H9 (cell line): ENCODE measurements around the gene DUSP1. TPM values are rescaled to one million over a fixed set of nuclear protein-coding genes. Genes with fewer than 3 reads are reported as not detected.

Experiments
- DNase-seq: peaks from one replicate; pipeline ENCODE4 v3.0.0-alpha.2; 2017
- H2AFZ ChIP-seq: one replicate; pipeline ENCODE4 v1.6.1; 2013; ENCODE audit warnings: mild to moderate bottlenecking, low read length, control low read depth, moderate library complexity
- H2AK5ac ChIP-seq: 2 replicates; pipeline ENCODE4 v1.6.1; 2013; ENCODE audit warnings: low read length, control low read depth, mixed read lengths; ENCODE audit not compliant: insufficient read length
- H2BK120ac ChIP-seq: one replicate; pipeline ENCODE4 v1.6.1; 2013; ENCODE audit warnings: low read depth, mild to moderate bottlenecking, low read length, control low read depth, inconsistent platforms; ENCODE audit not compliant: poor library complexity, severe bottlenecking
- H2BK12ac ChIP-seq: 2 replicates; pipeline ENCODE4 v1.6.1; 2013; ENCODE audit warnings: low read length, control low read depth, mixed read lengths, low read depth; ENCODE audit not compliant: insufficient read length
- H2BK15ac ChIP-seq: 2 replicates; pipeline ENCODE4 v1.6.1; 2013; ENCODE audit warnings: low read depth, low read length, control low read depth
- H2BK20ac ChIP-seq: one replicate; pipeline ENCODE4 v1.6.1; 2013; ENCODE audit warnings: low read depth, mild to moderate bottlenecking, low read length, control low read depth, inconsistent platforms; ENCODE audit not compliant: poor library complexity, severe bottlenecking
- H2BK5ac ChIP-seq: 2 replicates; pipeline ENCODE4 v1.6.1; 2013; ENCODE audit warnings: low read length, control low read depth, mixed read lengths; ENCODE audit not compliant: insufficient read length
- H3K14ac ChIP-seq: 2 replicates; pipeline ENCODE4 v1.6.1; 2013; ENCODE audit warnings: low read length, control low read depth; ENCODE audit not compliant: insufficient read depth
- H3K18ac ChIP-seq: 2 replicates; pipeline ENCODE4 v1.6.1; 2013; ENCODE audit warnings: low read depth, mild to moderate bottlenecking, mixed read lengths, low read length, control low read depth; ENCODE audit not compliant: insufficient read length
- H3K23ac ChIP-seq: 2 replicates; pipeline ENCODE4 v1.6.1; 2013; ENCODE audit warnings: low read length, control low read depth, mixed read lengths, low read depth; ENCODE audit not compliant: insufficient read length
- H3K23me2 ChIP-seq: 2 replicates; pipeline ENCODE4 v1.6.1; 2013; ENCODE audit warnings: low read depth, mild to moderate bottlenecking, mixed read lengths, low read length, control low read depth; ENCODE audit not compliant: insufficient read length, poor library complexity, severe bottlenecking
- H3K27ac ChIP-seq: 2 replicates; pipeline ENCODE4 v1.5.1; 2013; ENCODE audit warnings: low read length, control low read depth, mixed read lengths, low read depth; ENCODE audit not compliant: insufficient read length
- H3K27me3 ChIP-seq: 2 replicates; pipeline ENCODE4 v1.6.1; 2013; ENCODE audit warnings: low read length, control low read depth, inconsistent platforms; ENCODE audit not compliant: insufficient read depth
- H3K4ac ChIP-seq: 2 replicates; pipeline ENCODE4 v1.6.1; 2013; ENCODE audit warnings: low read depth, mild to moderate bottlenecking, control low read depth, inconsistent platforms, low read length, moderate library complexity
- H3K4me1 ChIP-seq: 2 replicates; pipeline ENCODE4 v1.6.1; 2013; ENCODE audit warnings: low read length, control low read depth, inconsistent platforms; ENCODE audit not compliant: insufficient read depth
- H3K4me2 ChIP-seq: 2 replicates; pipeline ENCODE4 v1.6.1; 2013; ENCODE audit warnings: low read length, control low read depth, mixed read lengths; ENCODE audit not compliant: insufficient read length, insufficient read depth
- H3K56ac ChIP-seq: 2 replicates; pipeline ENCODE4 v1.6.1; 2013; ENCODE audit warnings: low read depth, mild to moderate bottlenecking, mixed read lengths, low read length, control low read depth; ENCODE audit not compliant: insufficient read length
- H3K79me1 ChIP-seq: 2 replicates; pipeline ENCODE4 v1.6.1; 2013; ENCODE audit warnings: low read depth, mild to moderate bottlenecking, moderate library complexity, low read length, control low read depth, inconsistent platforms; ENCODE audit not compliant: insufficient read depth, poor library complexity, severe bottlenecking
- H3K79me2 ChIP-seq: 2 replicates; pipeline ENCODE4 v1.6.1; 2013; ENCODE audit warnings: low read length, control low read depth, inconsistent platforms; ENCODE audit not compliant: insufficient read depth
- H3K9ac ChIP-seq: 2 replicates; pipeline ENCODE4 v1.6.1; 2013; ENCODE audit warnings: low read length, control low read depth, mixed read lengths; ENCODE audit not compliant: insufficient read length; ENCODE audit errors: extremely low read depth
- H3K9me3 ChIP-seq: one replicate; pipeline ENCODE4 v1.6.1; 2013; ENCODE audit warnings: low read depth, low read length, inconsistent platforms; ENCODE audit not compliant: control insufficient read depth
- H3T11ph ChIP-seq: one replicate; pipeline ENCODE4 v1.6.1; 2013; ENCODE audit warnings: mild to moderate bottlenecking, low read length, control low read depth, inconsistent platforms
- H4K20me1 ChIP-seq: one replicate; pipeline ENCODE4 v1.6.1; 2013; ENCODE audit not compliant: control insufficient read depth, insufficient read length, insufficient read depth
- H4K5ac ChIP-seq: 2 replicates; pipeline ENCODE4 v1.6.1; 2013; ENCODE audit warnings: low read depth, mild to moderate bottlenecking, mixed read lengths, low read length, control low read depth; ENCODE audit not compliant: insufficient read length
- H4K8ac ChIP-seq: replicated peaks from 2 replicates; pipeline ENCODE4 v1.6.1; 2013; ENCODE audit warnings: low read length, control low read depth, mixed read lengths, low read depth; ENCODE audit not compliant: insufficient read length
- H4K91ac ChIP-seq: 2 replicates; pipeline ENCODE4 v1.6.1; 2013; ENCODE audit warnings: low read depth, mild to moderate bottlenecking, moderate library complexity, mixed read lengths, low read length, control low read depth; ENCODE audit not compliant: insufficient read length
- H3K27ac Mint-ChIP-seq, 3 experiments: 2 replicates in 2 of 3; 3 replicates in 1 of 3; pipeline ENCODE4 v1.8.0; 2020 to 2021; ENCODE audit warnings: mixed read lengths in 3 of 3, mild to moderate bottlenecking in 1 of 3, moderate library complexity in 1 of 3
- H3K27me3 Mint-ChIP-seq: 2 replicates; pipeline ENCODE4 v1.8.0; 2021; ENCODE audit warnings: low read depth, mild to moderate bottlenecking, moderate library complexity, mixed read lengths
- H3K36me3 Mint-ChIP-seq, 3 experiments: 2 replicates in 2 of 3; 3 replicates in 1 of 3; pipeline ENCODE4 v1.8.0; 2020 to 2021; ENCODE audit warnings: low read depth in 3 of 3, mixed read lengths in 3 of 3; ENCODE audit not compliant: insufficient read depth in 1 of 3
- H3K4me1 Mint-ChIP-seq, 2 experiments: 2 replicates each; pipeline ENCODE4 v1.8.0; 2020; ENCODE audit warnings: mixed read lengths in 2 of 2
- H3K4me3 Mint-ChIP-seq, 2 experiments: 2 replicates in 1 of 2; 3 replicates in 1 of 2; pipeline ENCODE4 v1.8.0; 2020 to 2021; ENCODE audit warnings: mild to moderate bottlenecking in 2 of 2, mixed read lengths in 2 of 2, moderate library complexity in 1 of 2
- H3K9me3 Mint-ChIP-seq, 2 experiments: 2 replicates in 1 of 2; 3 replicates in 1 of 2; pipeline ENCODE4 v1.8.0; 2020; ENCODE audit warnings: mild to moderate bottlenecking in 2 of 2, mixed read lengths in 2 of 2, moderate library complexity in 1 of 2
- CTCF ChIP-seq: fragments of 200-600 bp; sonication (generic); conservative IDR thresholded peaks from 3 replicates; pipeline ENCODE4 v1.8.0; 2021; ENCODE audit warnings: antibody characterized with exemption, mild to moderate bottlenecking
- WGBS: extraction: QIAGEN DNeasy Blood & Tissue Kit; methylation state at CpG from one replicate; pipeline ENCODE4 v1.1.7; 2013; ENCODE audit warnings: missing lambda C conversion rate, low lambda C conversion rate, mixed read lengths; ENCODE audit not compliant: insufficient read length; ENCODE audit errors: extremely low coverage; 5-methylcytosine and 5-hydroxymethylcytosine counted together
- total RNA-seq: library from RNA; stranded (reverse); gene quantifications from 2 replicates; pipeline ENCODE4 v1.2.1, GENCODE V29; 2021

DUSP1 gene
- total RNA-seq, 1 experiment from 2014 or later = 10.9 TPM

GRCh38 chr5:172735141-172735831, 35.7 kb downstream of the DUSP1 start:
- H2BK15ac ChIP-seq = no peak overlapping the region
- H3K27ac Mint-ChIP-seq = peak overlapping the region in 1 of 3 experiments; percentile 59; a peak in 1 of 7 replicates
- H3K18ac ChIP-seq = no peak overlapping the region
- no peaks in the 10 kb centered on the region for H3K79me2 ChIP-seq
- H2BK120ac ChIP-seq = no peak overlapping the region
- H3K14ac ChIP-seq = no peak overlapping the region
- H2AK5ac ChIP-seq = no peak overlapping the region
- H3K4me2 ChIP-seq = no peak overlapping the region
- no peak overlapping the region for H2AFZ ChIP-seq
- H3K23me2 ChIP-seq = no peaks in the 10 kb centered on the region
- H3K56ac ChIP-seq = no peak overlapping the region
- WGBS = no CpG with 5 or more reads among the region's 12 CpGs
- no peak overlapping the region for H3K27ac ChIP-seq
- no peak overlapping the region for H3K4me3 Mint-ChIP-seq
- H2BK5ac ChIP-seq = no peak overlapping the region
- no peaks in the 10 kb centered on the region for H3K36me3 Mint-ChIP-seq
- no peak overlapping the region for H3K23ac ChIP-seq
- H2BK12ac ChIP-seq = no peak overlapping the region
- no peaks in the 10 kb centered on the region for H3K9me3 Mint-ChIP-seq
- H3K27me3 ChIP-seq = no peaks in the 10 kb centered on the region
- no peak overlapping the region for H3K9ac ChIP-seq
- H4K91ac ChIP-seq = no peak overlapping the region
- H4K8ac ChIP-seq = no peak overlapping the region
- no peak overlapping the region for H3K4ac ChIP-seq
- no peak overlapping the region for H3T11ph ChIP-seq
- no peaks in the 10 kb centered on the region for H3K9me3 ChIP-seq
- H3K27me3 Mint-ChIP-seq = peaks cover 31% of the 10 kb centered on the region
- H4K20me1 ChIP-seq = no peaks in the 10 kb centered on the region
- no peak for DNase-seq
- H2BK20ac ChIP-seq = no peak overlapping the region
- no peaks in the 10 kb centered on the region for H3K79me1 ChIP-seq
- no peak overlapping the region for H4K5ac ChIP-seq
- no peaks in the 10 kb centered on the region for H3K4me1 ChIP-seq
- no peak for TF ChIP-seq CTCF
- no peaks in the 10 kb centered on the region; a peak in 1 of 4 replicates for H3K4me1 Mint-ChIP-seq
